OCI-LY3 (cell line): ENCODE measurements around the gene RPL10A.
"Not testable (repeated sequence)": the region's sequence is repeated elsewhere in the genome, so short reads cannot be mapped to it uniquely, and the experiment has no call there.

Experiments
- CTCF ChIP-seq: fragments of 200-600, 300-600 bp; sonication (generic); IDR thresholded peaks from 2 replicates; pipeline ENCODE4 v1.5.1; 2014; ENCODE audit warnings: antibody characterized with exemption, low read length, low read depth
- EZH2phosphoT487 ChIP-seq: fragments of 200-600 bp; shearing (Covaris generic); IDR thresholded peaks from 2 replicates; pipeline ENCODE4 v1.6.1; 2018; ENCODE audit warnings: antibody characterized with exemption, mixed run types, low read depth

- TF ChIP-seq EZH2phosphoT487, CTCF: not testable (repeated sequence)
Measured at GRCh38 chr6:35515939-35516338, 47.7 kb downstream of the RPL10A start.
